Smooth muscle cell (in vitro differentiated cells): ENCODE measurements around the gene RNF175. TPM values are rescaled to one million over a fixed set of nuclear protein-coding genes. Genes with fewer than 3 reads are reported as not detected.

Experiments
- DNase-seq: peaks from one replicate; lab custom pipeline; 2025; ENCODE audit not compliant: unreplicated experiment; lab: John Stamatoyannopoulos, UW
- H2AFZ ChIP-seq: fragments of 200-600 bp; sonication (generic); 2 replicates; pipeline ENCODE4 v1.6.0; 2016; ENCODE audit warnings: antibody characterized with exemption, low read depth, mild to moderate bottlenecking
- H3F3A ChIP-seq: fragments of 200-600 bp; sonication (generic); 2 replicates; pipeline ENCODE4 v1.6.0; 2017; ENCODE audit warnings: antibody characterized with exemption, low read depth
- H3K27ac ChIP-seq: fragments of 200-600 bp; sonication (generic); 2 replicates; pipeline ENCODE4 v1.5.1; 2016; ENCODE audit warnings: low read depth, mild to moderate bottlenecking
- H3K27me3 ChIP-seq: fragments of 200-600 bp; sonication (generic); 2 replicates; pipeline ENCODE4 v1.6.1; 2016; ENCODE audit warnings: low read depth, mild to moderate bottlenecking
- H3K36me3 ChIP-seq: fragments of 200-600 bp; sonication (generic); 2 replicates; pipeline ENCODE4 v1.5.1; 2016; ENCODE audit warnings: low read depth
- H3K4me1 ChIP-seq: fragments of 200-600 bp; sonication (generic); 2 replicates; pipeline ENCODE4 v1.5.1; 2016; ENCODE audit warnings: low read depth
- H3K4me2 ChIP-seq: fragments of 200-600 bp; sonication (generic); 2 replicates; pipeline ENCODE4 v1.6.0; 2016; ENCODE audit warnings: mild to moderate bottlenecking
- H3K4me3 ChIP-seq: fragments of 200-600 bp; sonication (generic); 2 replicates; pipeline ENCODE4 v1.5.1; 2016; ENCODE audit warnings: mild to moderate bottlenecking
- H3K79me2 ChIP-seq: fragments of 200-600 bp; sonication (generic); 2 replicates; pipeline ENCODE4 v1.6.0; 2016; ENCODE audit warnings: low read depth, mild to moderate bottlenecking
- H3K9ac ChIP-seq: fragments of 200-600 bp; sonication (generic); 2 replicates; pipeline ENCODE4 v1.6.0; 2016; ENCODE audit warnings: low read depth
- H3K9me3 ChIP-seq: fragments of 200-600 bp; sonication (generic); replicated peaks from 2 replicates; pipeline ENCODE4 v1.5.1; 2016; ENCODE audit warnings: low read depth
- H4K20me1 ChIP-seq: fragments of 200-600 bp; sonication (generic); 2 replicates; pipeline ENCODE4 v1.6.0; 2016; ENCODE audit warnings: low read depth
- WGBS: methylation state at CpG from one replicate; pipeline ENCODE4 v1.1.7; 2016; ENCODE audit warnings: low lambda C conversion rate; 5-methylcytosine and 5-hydroxymethylcytosine counted together
- polyA plus RNA-seq: library from polyadenylated mRNA; unstranded; fragments of >200 nt; fragmentation: Nextera tagmentation; extraction: Ambion mirVana; gene quantifications from 2 replicates; pipeline ENCODE4 v1.2.1, GENCODE V29; 2016
- total RNA-seq: library from RNA; depleted of rRNA; stranded (reverse); fragments of >200 nt; gene quantifications from 2 replicates; pipeline ENCODE4 v1.2.3, GENCODE V29; 2014
- TF ChIP-seq, protein P1 (sequence below): fragments of 200-600 bp; sonication (generic); IDR thresholded peaks from 2 replicates; pipeline ENCODE4 v1.5.1; 2017; ENCODE audit warnings: borderline replicate concordance, mild to moderate bottlenecking, antibody characterized with exemption; ENCODE audit not compliant: insufficient read depth, poor library complexity, severe bottlenecking

The RNF175 gene
- total and polyA plus RNA-seq, 2 experiments from 2014 or later, result 0.27 to 0.87 TPM

DNA sequence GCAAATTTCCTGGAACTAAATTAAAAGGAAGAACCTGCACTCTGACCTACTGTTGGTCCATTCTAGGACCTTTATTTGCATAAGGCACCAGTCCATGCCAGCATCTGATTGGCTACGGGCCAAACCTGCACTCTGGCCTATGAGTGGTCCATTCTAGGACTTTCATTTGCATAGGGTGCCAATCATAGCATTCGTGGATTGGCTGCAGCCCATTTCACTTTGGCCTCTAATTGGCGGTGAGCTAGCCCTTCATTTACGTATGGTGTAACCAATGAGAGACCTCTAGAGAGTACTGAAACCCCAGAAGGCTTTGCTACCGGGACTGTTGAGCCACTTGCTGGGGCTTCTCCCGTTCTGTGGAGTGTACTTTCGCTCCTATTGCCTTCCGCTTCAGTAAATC, 6.1 kb upstream of the RNF175 start:
- TF ChIP-seq, protein P1, sequence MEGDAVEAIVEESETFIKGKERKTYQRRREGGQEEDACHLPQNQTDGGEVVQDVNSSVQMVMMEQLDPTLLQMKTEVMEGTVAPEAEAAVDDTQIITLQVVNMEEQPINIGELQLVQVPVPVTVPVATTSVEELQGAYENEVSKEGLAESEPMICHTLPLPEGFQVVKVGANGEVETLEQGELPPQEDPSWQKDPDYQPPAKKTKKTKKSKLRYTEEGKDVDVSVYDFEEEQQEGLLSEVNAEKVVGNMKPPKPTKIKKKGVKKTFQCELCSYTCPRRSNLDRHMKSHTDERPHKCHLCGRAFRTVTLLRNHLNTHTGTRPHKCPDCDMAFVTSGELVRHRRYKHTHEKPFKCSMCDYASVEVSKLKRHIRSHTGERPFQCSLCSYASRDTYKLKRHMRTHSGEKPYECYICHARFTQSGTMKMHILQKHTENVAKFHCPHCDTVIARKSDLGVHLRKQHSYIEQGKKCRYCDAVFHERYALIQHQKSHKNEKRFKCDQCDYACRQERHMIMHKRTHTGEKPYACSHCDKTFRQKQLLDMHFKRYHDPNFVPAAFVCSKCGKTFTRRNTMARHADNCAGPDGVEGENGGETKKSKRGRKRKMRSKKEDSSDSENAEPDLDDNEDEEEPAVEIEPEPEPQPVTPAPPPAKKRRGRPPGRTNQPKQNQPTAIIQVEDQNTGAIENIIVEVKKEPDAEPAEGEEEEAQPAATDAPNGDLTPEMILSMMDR, result no peak

DNA sequence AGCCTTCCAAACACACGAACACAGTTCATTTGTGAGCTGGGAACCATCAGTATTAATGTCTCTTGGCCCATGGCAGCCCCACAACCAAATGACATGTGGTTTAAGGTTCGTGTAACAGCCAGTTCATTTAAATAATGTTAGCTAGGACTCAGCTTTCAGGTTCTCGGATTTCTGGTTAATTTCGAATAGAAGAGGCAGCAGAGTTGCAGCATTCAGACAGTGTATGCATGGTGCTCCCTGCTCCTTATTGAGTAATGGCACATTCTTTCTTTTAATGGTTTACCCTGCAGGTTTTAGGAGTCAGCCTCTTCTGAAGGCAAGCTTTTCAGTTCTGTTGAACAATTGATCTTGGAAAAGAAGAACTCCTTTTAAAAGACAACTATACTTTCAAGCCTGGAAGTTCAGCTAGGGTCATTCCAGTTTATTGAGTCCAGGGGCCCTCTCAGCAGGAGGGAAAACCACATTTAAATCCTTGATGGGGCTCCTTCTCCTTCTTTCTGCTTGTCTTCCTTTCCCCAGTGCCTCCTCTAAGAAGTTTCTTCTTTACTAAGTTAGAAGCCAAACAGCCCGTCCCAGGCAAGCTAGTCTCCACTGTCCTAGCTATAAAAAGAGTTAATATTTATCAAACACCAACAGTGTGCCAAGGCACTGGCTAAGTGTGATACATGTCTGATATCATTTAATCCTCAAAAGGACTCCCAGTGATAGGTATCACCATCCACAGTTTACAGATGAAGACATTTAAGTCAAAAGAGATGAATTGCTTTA, 5.0 kb upstream of the RNF175 start:
- Histone ChIP-seq H3F3A (no peaks in the 10 kb centered on the region), H2AFZ (no peak overlapping the region), H3K36me3 (no peaks in the 10 kb centered on the region), H3K4me1 (peaks cover 22% of the 10 kb centered on the region), H3K9me3 (no peaks in the 10 kb centered on the region), H4K20me1 (no peaks in the 10 kb centered on the region), H3K27ac (no peak overlapping the region), H3K4me2 (peak overlapping the region; percentile 25), H3K79me2 (no peaks in the 10 kb centered on the region), H3K27me3 (peaks cover 22% of the 10 kb centered on the region), H3K9ac (no peak overlapping the region), H3K4me3 (no peak overlapping the region)
- WGBS, result 35% methylated on average over 5 of the region's 5 CpGs
- no peak for DNase-seq
- TF ChIP-seq, protein P1, result no peak

More for the DNA sequence above, 6.1 kb upstream of the RNF175 start:
- Histone ChIP-seq H3K9ac (no peak overlapping the region), H3K9me3 (no peaks in the 10 kb centered on the region), H3K79me2 (no peaks in the 10 kb centered on the region), H3K4me3 (no peak overlapping the region), H4K20me1 (no peaks in the 10 kb centered on the region), H2AFZ (no peak overlapping the region), H3K27me3 (peaks cover 13% of the 10 kb centered on the region), H3K4me1 (peaks cover 22% of the 10 kb centered on the region), H3K36me3 (no peaks in the 10 kb centered on the region), H3F3A (no peaks in the 10 kb centered on the region), H3K4me2 (no peak overlapping the region), H3K27ac (no peak overlapping the region)
- no peak for DNase-seq
- 94% methylated on average over 8 of the region's 8 CpGs for WGBS

DNA sequence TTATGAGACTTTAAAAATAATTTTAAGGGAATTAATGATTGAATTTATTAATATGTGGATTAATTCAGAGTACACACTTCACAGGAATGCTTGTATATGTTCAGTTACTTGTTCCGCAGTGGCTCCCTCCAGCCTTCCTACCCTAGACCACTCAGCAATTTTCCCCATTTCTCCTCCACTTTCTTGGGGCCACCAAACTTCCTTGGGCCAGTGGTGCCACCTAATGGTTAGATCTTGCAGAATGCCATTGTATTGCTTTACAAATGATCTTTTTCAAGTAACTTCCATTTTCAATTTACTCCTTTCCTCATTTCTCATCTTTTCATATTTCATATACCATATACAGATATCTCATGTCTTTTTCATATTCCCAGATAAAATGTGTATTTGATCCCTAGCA, 3.6 kb upstream of the RNF175 start:
- H3K4me3 ChIP-seq, result no peak overlapping the region
- WGBS, result 100% methylated on average over 1 of the region's 1 CpG
- no peak overlapping the region for H3K4me2 ChIP-seq
- no peak overlapping the region for H2AFZ ChIP-seq
- DNase-seq, result no peak
- H3K79me2 ChIP-seq, result no peaks in the 10 kb centered on the region
- H4K20me1 ChIP-seq, result no peaks in the 10 kb centered on the region
- TF ChIP-seq, protein P1, result peak; percentile 6
- no peaks in the 10 kb centered on the region for H3K9me3 ChIP-seq
- H3K36me3 ChIP-seq, result no peaks in the 10 kb centered on the region
- peaks cover 36% of the 10 kb centered on the region for H3K27me3 ChIP-seq
- peaks cover 27% of the 10 kb centered on the region for H3K4me1 ChIP-seq
- no peak overlapping the region for H3K9ac ChIP-seq
- no peaks in the 10 kb centered on the region for H3F3A ChIP-seq
- H3K27ac ChIP-seq, result no peak overlapping the region
